ENCODE results near the gene RAX. TPM values are rescaled to one million over a fixed set of nuclear protein-coding genes. Genes with fewer than 3 reads are reported as not detected.

Gene RAX
- polyA plus RNA-seq, 4 donors: not detected

- peak; percentile 67 to 73 (median 71) for DNase-seq (ENCODE audit: low read depth in 4 of 4, low spot score in 3 of 4)
Measured at GRCh38 chr18:59249199-59249774, 24.0 kb downstream of the RAX start.

- DNase-seq (ENCODE audit: low read depth in 4 of 4, low spot score in 3 of 4): no peak
Measured at GRCh38 chr18:59246796-59247195, 26.5 kb downstream of the RAX start.

- no peak for DNase-seq (ENCODE audit: low read depth in 4 of 4, low spot score in 3 of 4)
Measured at GRCh38 chr18:59242906-59243305, 30.3 kb downstream of the RAX start.

- DNase-seq (ENCODE audit: low read depth in 4 of 4, low spot score in 3 of 4): no peak
Measured at GRCh38 chr18:59239642-59240041, 33.6 kb downstream of the RAX start.

- DNase-seq (ENCODE audit: low read depth in 4 of 4, low spot score in 3 of 4): no peak
Measured at GRCh38 chr18:59238385-59238784, 34.9 kb downstream of the RAX start.

GRCh38 chr18:59233017-59233410, 40.2 kb downstream of the RAX start:
- DNase-seq (ENCODE audit: low read depth in 4 of 4, low spot score in 3 of 4): no peak

- no peak for DNase-seq (ENCODE audit: low read depth in 4 of 4, low spot score in 3 of 4)
Measured at GRCh38 chr18:59232309-59233016, 40.8 kb downstream of the RAX start.

GRCh38 chr18:59231877-59232276, 41.4 kb downstream of the RAX start:
- DNase-seq (ENCODE audit: low read depth in 4 of 4, low spot score in 3 of 4): no peak

- DNase-seq (ENCODE audit: low read depth in 4 of 4, low spot score in 3 of 4): no peak
Measured at GRCh38 chr18:59231114-59231513, 42.1 kb downstream of the RAX start.

GRCh38 chr18:59229701-59230443, 43.4 kb downstream of the RAX start:
- no peak for DNase-seq (ENCODE audit: low read depth in 4 of 4, low spot score in 3 of 4)

- DNase-seq (ENCODE audit: low read depth in 4 of 4, low spot score in 3 of 4): no peak
Measured at GRCh38 chr18:59229191-59229590, 44.1 kb downstream of the RAX start.

GRCh38 chr18:59228351-59228750, 44.9 kb downstream of the RAX start:
- DNase-seq (ENCODE audit: low read depth in 4 of 4, low spot score in 3 of 4): no peak

GRCh38 chr18:59222341-59222740, 50.9 kb downstream of the RAX start:
- no peak for DNase-seq (ENCODE audit: low read depth in 4 of 4, low spot score in 3 of 4)

- DNase-seq (ENCODE audit: low read depth in 4 of 4, low spot score in 3 of 4): no peak
Measured at GRCh38 chr18:59220784-59221765, 52.2 kb downstream of the RAX start.

GRCh38 chr18:59220164-59220783, 53.0 kb downstream of the RAX start:
- peak in 1 of 4 donors; percentile 10 for DNase-seq (ENCODE audit: low read depth in 4 of 4, low spot score in 3 of 4)

- no peak for DNase-seq (ENCODE audit: low read depth in 4 of 4, low spot score in 3 of 4)
Measured at GRCh38 chr18:59219672-59220163, 53.5 kb downstream of the RAX start, which contains the start of gene GRP. GRP (plus strand) TSS chr18:59220158; CDS start chr18:59220266, 108 bp downstream.

GRCh38 chr18:59218018-59218417, 55.2 kb downstream of the RAX start:
- DNase-seq (ENCODE audit: low read depth in 4 of 4, low spot score in 3 of 4): no peak
